ENCODE data around the gene RPS24.

RPS24 gene

DNA sequence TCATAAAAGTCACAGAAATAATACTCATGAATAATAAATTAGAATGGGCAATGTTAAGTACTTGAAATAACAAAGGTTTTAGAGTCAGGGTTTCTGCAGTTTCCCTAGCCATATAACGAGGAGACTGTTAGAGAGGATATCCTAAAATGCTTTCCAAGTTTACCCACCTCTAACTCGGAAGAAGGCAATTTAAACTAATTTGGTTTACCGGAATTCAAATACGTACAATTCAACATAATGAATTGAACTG is 351 bp upstream of the RPS24 start:
- TF ChIP-seq, protein P1, sequence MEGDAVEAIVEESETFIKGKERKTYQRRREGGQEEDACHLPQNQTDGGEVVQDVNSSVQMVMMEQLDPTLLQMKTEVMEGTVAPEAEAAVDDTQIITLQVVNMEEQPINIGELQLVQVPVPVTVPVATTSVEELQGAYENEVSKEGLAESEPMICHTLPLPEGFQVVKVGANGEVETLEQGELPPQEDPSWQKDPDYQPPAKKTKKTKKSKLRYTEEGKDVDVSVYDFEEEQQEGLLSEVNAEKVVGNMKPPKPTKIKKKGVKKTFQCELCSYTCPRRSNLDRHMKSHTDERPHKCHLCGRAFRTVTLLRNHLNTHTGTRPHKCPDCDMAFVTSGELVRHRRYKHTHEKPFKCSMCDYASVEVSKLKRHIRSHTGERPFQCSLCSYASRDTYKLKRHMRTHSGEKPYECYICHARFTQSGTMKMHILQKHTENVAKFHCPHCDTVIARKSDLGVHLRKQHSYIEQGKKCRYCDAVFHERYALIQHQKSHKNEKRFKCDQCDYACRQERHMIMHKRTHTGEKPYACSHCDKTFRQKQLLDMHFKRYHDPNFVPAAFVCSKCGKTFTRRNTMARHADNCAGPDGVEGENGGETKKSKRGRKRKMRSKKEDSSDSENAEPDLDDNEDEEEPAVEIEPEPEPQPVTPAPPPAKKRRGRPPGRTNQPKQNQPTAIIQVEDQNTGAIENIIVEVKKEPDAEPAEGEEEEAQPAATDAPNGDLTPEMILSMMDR (IDR thresholded peaks at IDR 0.05; ENCODE audit: low read depth, low read length), result no peak
- TF ChIP-seq, protein P2, sequence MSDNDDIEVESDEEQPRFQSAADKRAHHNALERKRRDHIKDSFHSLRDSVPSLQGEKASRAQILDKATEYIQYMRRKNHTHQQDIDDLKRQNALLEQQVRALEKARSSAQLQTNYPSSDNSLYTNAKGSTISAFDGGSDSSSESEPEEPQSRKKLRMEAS (IDR thresholded peaks at IDR 0.05; ENCODE audit: low read depth, low read length), result no peak
- TF ChIP-seq POLR2A (IDR thresholded peaks at IDR 0.05; ENCODE audit: extremely low read depth, insufficient read length) (no peak), MYC (IDR thresholded peaks at IDR 0.05; ENCODE audit: low read depth, low read length) (no peak)
- peak overlapping the region; percentile 93 for H3K4me3 ChIP-seq (ENCODE audit: low read depth, low read length)
- no peak for DNase-seq (ENCODE audit: low read depth)

DNA sequence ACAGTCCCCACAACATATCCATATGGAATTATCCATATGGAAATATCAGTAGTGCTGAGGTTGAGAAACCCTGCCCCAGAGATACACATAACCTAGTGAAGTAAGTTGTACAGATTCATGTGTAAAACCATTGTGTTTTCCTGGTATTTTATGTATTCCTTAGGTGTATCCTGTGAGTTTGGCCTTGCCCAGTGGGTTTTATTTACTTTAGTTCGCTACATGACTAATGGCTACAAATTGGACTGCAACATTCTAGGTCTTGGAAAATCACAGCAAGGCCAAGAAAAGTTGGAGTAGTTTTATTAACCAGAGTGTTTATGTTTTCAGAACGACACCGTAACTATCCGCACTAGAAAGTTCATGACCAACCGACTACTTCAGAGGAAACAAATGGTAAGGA is 1.4 kb downstream of the RPS24 start:
- TF ChIP-seq MYC (IDR thresholded peaks at IDR 0.05; ENCODE audit: low read depth, low read length) (no peak), POLR2A (IDR thresholded peaks at IDR 0.05; ENCODE audit: extremely low read depth, insufficient read length) (no peak)
- TF ChIP-seq, protein P1 (IDR thresholded peaks at IDR 0.05; ENCODE audit: low read depth, low read length), result no peak
- H3K4me3 ChIP-seq (ENCODE audit: low read depth, low read length), result peak overlapping the region; percentile 93
- no peak for DNase-seq (ENCODE audit: low read depth)

DNA sequence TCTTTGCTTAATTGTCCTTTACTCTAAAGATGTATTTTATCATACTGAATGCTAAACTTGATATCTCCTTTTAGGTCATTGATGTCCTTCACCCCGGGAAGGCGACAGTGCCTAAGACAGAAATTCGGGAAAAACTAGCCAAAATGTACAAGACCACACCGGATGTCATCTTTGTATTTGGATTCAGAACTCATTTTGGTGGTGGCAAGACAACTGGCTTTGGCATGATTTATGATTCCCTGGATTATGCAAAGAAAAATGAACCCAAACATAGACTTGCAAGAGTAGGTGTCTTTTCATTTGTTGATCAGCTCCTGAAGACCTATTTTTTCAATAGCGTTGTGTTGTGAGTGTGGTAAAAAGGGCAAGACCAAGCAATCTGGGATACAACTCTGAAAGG is 1.8 kb downstream of the RPS24 start:
- TF ChIP-seq, protein P1 (IDR thresholded peaks at IDR 0.05; ENCODE audit: low read depth, low read length), result no peak
- TF ChIP-seq POLR2A (IDR thresholded peaks at IDR 0.05; ENCODE audit: extremely low read depth, insufficient read length) (no peak), MYC (IDR thresholded peaks at IDR 0.05; ENCODE audit: low read depth, low read length) (no peak)
- TF ChIP-seq, protein P2 (IDR thresholded peaks at IDR 0.05; ENCODE audit: low read depth, low read length), result no peak
- no peak for DNase-seq (ENCODE audit: low read depth)
- peak overlapping the region; percentile 93 for H3K4me3 ChIP-seq (ENCODE audit: low read depth, low read length)

DNA sequence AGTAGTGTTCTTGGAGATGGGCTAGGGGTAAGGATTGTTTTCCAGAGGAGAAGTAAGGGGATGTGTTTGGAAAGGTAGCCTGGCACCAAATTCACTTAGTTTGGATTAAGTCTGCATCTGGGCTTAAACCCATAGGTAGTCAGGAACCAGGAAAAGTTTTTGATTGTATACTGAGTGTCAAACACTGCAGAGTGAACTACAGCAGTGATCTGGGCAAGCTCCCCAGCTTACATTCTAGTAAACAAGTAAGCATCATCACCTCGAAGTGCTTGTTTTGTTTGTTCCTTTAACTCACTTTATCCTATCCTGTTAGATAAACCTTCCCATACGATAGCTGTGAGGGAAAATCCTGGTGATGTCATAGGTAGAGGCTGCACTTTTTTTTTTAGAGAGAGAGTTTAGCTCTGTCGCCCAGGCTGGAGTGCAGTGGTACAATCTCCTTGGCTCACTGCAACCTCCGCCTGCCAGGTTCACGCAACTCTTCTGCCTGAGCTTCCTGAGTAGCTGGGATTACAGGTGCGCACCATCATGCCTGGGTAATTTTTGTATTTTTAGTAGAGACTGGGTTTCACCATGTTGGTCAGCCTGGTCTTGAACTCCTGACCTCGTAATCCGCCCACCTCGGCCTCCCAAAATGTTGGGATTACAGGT is 2.4 kb downstream of the RPS24 start:
- no peak for DNase-seq (ENCODE audit: low read depth)
- H3K4me3 ChIP-seq (ENCODE audit: low read depth, low read length), result peak overlapping the region; percentile 93
- TF ChIP-seq, protein P1 (IDR thresholded peaks at IDR 0.05; ENCODE audit: low read depth, low read length), result no peak
- TF ChIP-seq MYC (IDR thresholded peaks at IDR 0.05; ENCODE audit: low read depth, low read length), result no peak
- TF ChIP-seq, protein P2 (IDR thresholded peaks at IDR 0.05; ENCODE audit: low read depth, low read length), result no peak
- no peak for TF ChIP-seq POLR2A (IDR thresholded peaks at IDR 0.05; ENCODE audit: extremely low read depth, insufficient read length)

DNA sequence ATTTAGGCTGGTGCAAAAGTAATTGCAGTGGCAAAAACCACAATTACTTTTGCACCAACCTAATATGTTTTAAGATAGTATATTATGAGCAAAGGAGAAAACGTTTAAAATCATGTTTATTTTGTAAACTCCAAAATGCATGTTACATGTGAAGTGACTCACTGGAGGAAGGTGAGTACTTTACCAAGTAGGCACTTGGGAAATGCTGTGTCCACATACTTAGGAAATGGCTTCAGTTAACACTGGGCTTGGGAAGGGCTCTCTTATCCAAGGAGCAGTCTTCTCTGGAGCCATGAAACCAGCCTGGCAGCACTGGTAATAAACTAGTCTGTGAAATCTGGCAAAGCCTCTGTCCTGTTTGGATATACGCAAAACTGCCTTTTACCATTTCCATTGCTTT is 4.4 kb downstream of the RPS24 start:
- no peak for DNase-seq (ENCODE audit: low read depth)
- TF ChIP-seq, protein P1 (IDR thresholded peaks at IDR 0.05; ENCODE audit: low read depth, low read length), result no peak
- no peak for TF ChIP-seq MYC (IDR thresholded peaks at IDR 0.05; ENCODE audit: low read depth, low read length)
- TF ChIP-seq, protein P2 (IDR thresholded peaks at IDR 0.05; ENCODE audit: low read depth, low read length), result no peak
- TF ChIP-seq POLR2A (IDR thresholded peaks at IDR 0.05; ENCODE audit: extremely low read depth, insufficient read length), result no peak
- peak overlapping the region; percentile 93 for H3K4me3 ChIP-seq (ENCODE audit: low read depth, low read length)

Measured in NB4 (cell line).